ENCODE results near the gene TNFRSF4.

The TNFRSF4 gene

GRCh38 chr1:1171546-1172340, 42.2 kb downstream of the TNFRSF4 start:
- Histone ChIP-seq H3K9me2 (replicated peaks; ENCODE audit: low read depth, low read length) (no peaks in the 10 kb centered on the region), H3K36me3 (ENCODE audit: insufficient read depth, low read length) (no peaks in the 10 kb centered on the region), H3K27me3 (ENCODE audit: insufficient read depth, low read length, poor library complexity, severe bottlenecking) (no peaks in the 10 kb centered on the region), H2AFZ (ENCODE audit: low read length) (no peak overlapping the region), H3K4me3 (ENCODE audit: low read length, poor library complexity, severe bottlenecking) (no peak overlapping the region), H3K4me2 (ENCODE audit: low read depth, low read length, poor library complexity, severe bottlenecking) (no peak overlapping the region), H4K20me1 (ENCODE audit: insufficient read depth, low read length, poor library complexity, severe bottlenecking) (no peaks in the 10 kb centered on the region), H3K9me3 (ENCODE audit: insufficient read depth, low read depth, low read length) (no peaks in the 10 kb centered on the region), H3F3A (ENCODE audit: low read depth) (no peaks in the 10 kb centered on the region), H3K9ac (ENCODE audit: low read depth, low read length, poor library complexity, severe bottlenecking) (no peak overlapping the region), H3K79me2 (ENCODE audit: insufficient read depth, low read length) (no peaks in the 10 kb centered on the region), H3K4me1 (ENCODE audit: insufficient read depth, low read length, poor library complexity, severe bottlenecking) (no peaks in the 10 kb centered on the region)
- TF ChIP-seq EZH2phosphoT487 (IDR thresholded peaks at IDR 0.05; ENCODE audit: borderline replicate concordance) = no peak
- no peak for TF ChIP-seq CTCF (conservative IDR thresholded peaks at IDR 0.05; ENCODE audit: low read length)

GRCh38 chr1:1171161-1171545, 42.8 kb downstream of the TNFRSF4 start:
- Histone ChIP-seq H3K79me2 (ENCODE audit: insufficient read depth, low read length) (no peaks in the 10 kb centered on the region), H4K20me1 (ENCODE audit: insufficient read depth, low read length, poor library complexity, severe bottlenecking) (no peaks in the 10 kb centered on the region), H3K9ac (ENCODE audit: low read depth, low read length, poor library complexity, severe bottlenecking) (no peak overlapping the region), H3K4me3 (ENCODE audit: low read length, poor library complexity, severe bottlenecking) (no peak overlapping the region), H3K4me1 (ENCODE audit: insufficient read depth, low read length, poor library complexity, severe bottlenecking) (peaks cover under 1% of the 10 kb centered on the region), H2AFZ (ENCODE audit: low read length) (no peak overlapping the region), H3K4me2 (ENCODE audit: low read depth, low read length, poor library complexity, severe bottlenecking) (no peak overlapping the region), H3K27me3 (ENCODE audit: insufficient read depth, low read length, poor library complexity, severe bottlenecking) (no peaks in the 10 kb centered on the region), H3K36me3 (ENCODE audit: insufficient read depth, low read length) (no peaks in the 10 kb centered on the region), H3F3A (ENCODE audit: low read depth) (no peaks in the 10 kb centered on the region), H3K9me3 (ENCODE audit: insufficient read depth, low read depth, low read length) (no peaks in the 10 kb centered on the region), H3K9me2 (replicated peaks; ENCODE audit: low read depth, low read length) (no peaks in the 10 kb centered on the region)
- no peak for TF ChIP-seq CTCF (conservative IDR thresholded peaks at IDR 0.05; ENCODE audit: low read length)
- TF ChIP-seq EZH2phosphoT487 (IDR thresholded peaks at IDR 0.05; ENCODE audit: borderline replicate concordance) = no peak

GRCh38 chr1:1170215-1171091, 43.5 kb downstream of the TNFRSF4 start:
- peaks cover 4% of the 10 kb centered on the region for H3K4me1 ChIP-seq (ENCODE audit: insufficient read depth, low read length, poor library complexity, severe bottlenecking)
- H3K4me3 ChIP-seq (ENCODE audit: low read length, poor library complexity, severe bottlenecking) = no peak overlapping the region
- H3K4me2 ChIP-seq (ENCODE audit: low read depth, low read length, poor library complexity, severe bottlenecking) = no peak overlapping the region

More at GRCh38 chr1:1170215-1171091, 43.5 kb downstream of the TNFRSF4 start:
- TF ChIP-seq CTCF (conservative IDR thresholded peaks at IDR 0.05; ENCODE audit: low read length) = no peak
- TF ChIP-seq EZH2phosphoT487 (IDR thresholded peaks at IDR 0.05; ENCODE audit: borderline replicate concordance) = no peak
- no peaks in the 10 kb centered on the region for H3K9me2 ChIP-seq (replicated peaks; ENCODE audit: low read depth, low read length)
- H3K27me3 ChIP-seq (ENCODE audit: insufficient read depth, low read length, poor library complexity, severe bottlenecking) = no peaks in the 10 kb centered on the region
- H3K36me3 ChIP-seq (ENCODE audit: insufficient read depth, low read length) = no peaks in the 10 kb centered on the region
- H2AFZ ChIP-seq (ENCODE audit: low read length) = no peak overlapping the region
- H3K9me3 ChIP-seq (ENCODE audit: insufficient read depth, low read depth, low read length) = no peaks in the 10 kb centered on the region
- H4K20me1 ChIP-seq (ENCODE audit: insufficient read depth, low read length, poor library complexity, severe bottlenecking) = no peaks in the 10 kb centered on the region
- no peaks in the 10 kb centered on the region for H3F3A ChIP-seq (ENCODE audit: low read depth)
- H3K79me2 ChIP-seq (ENCODE audit: insufficient read depth, low read length) = no peaks in the 10 kb centered on the region
- H3K9ac ChIP-seq (ENCODE audit: low read depth, low read length, poor library complexity, severe bottlenecking) = no peak overlapping the region

All from Loucy (cell line).